HG03457 (cell line): ENCODE data around the gene MED12L.
"Not testable (repeated sequence)": the region's sequence is repeated elsewhere in the genome, so short reads cannot be mapped to it uniquely, and the experiment has no call there.

Source experiments
- ATAC-seq: cut with Tn5 transposase; IDR thresholded peaks from one replicate; pipeline ENCODE4 v1.9.1; 2021; ENCODE audit warnings: moderate number of reproducible peaks; ENCODE audit not compliant: unreplicated experiment

The MED12L gene

GRCh38 chr3:151085227-151085888 lies at the start of gene MED12L:
Gene MED12L (plus strand): TSS chr3:151085664. CDS start chr3:151086927, 1,263 bp downstream.
- peak; percentile 53 for ATAC-seq

DNA sequence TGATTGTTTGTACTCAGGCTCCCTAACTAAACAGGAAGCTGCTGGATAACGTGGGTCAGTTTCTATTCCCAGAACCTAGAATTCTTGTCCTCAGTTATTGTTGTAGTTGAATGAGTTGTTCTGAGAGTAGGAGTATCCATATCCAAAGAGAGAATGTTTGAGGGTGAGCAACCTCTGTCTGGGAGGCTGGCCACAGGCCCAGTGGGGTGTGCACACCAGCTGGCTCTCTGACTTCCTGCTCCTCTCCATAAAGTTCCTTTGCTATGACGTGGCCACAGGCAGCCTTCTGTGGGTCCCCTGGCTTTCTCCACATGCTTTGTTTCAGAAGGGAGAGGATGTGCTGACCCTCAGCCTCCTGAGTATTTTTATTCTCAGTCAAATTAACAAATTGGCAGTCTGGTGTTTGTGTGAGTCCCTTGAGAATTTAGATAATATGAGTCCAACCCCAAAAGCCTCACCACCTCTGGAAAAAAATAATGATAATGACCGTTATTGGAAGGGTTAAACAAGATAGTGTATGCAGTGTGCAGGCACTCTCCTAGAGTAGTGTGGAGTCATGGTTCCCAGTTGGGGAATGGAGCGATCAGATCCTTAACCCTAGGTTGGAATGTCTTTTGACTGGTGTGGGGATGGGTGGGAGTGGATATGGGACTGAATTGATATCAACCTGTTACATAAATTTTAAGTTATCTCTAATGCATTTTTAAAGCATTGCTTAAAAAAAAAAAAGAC lies 47.6 kb upstream of the MED12L start:
- no peak for ATAC-seq

DNA sequence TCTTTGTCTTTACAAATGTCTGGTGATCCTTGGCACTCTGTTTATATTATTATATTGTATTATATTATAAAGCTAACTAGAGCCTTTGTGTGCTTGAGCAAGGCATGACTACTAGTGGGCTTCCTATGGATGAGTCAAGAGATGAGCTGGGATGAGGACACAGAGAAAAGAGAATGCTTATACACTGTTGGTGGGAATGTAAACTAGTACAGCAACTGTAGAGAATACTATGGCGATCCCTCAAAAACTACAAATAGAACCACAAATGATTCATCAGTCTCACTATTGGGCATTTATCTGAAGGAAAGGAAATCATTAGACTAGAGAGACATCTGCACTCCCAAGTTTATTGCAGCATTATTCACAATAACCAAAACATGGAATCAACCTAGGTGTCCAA lies 40.8 kb upstream of the MED12L start:
- no peak for ATAC-seq

DNA sequence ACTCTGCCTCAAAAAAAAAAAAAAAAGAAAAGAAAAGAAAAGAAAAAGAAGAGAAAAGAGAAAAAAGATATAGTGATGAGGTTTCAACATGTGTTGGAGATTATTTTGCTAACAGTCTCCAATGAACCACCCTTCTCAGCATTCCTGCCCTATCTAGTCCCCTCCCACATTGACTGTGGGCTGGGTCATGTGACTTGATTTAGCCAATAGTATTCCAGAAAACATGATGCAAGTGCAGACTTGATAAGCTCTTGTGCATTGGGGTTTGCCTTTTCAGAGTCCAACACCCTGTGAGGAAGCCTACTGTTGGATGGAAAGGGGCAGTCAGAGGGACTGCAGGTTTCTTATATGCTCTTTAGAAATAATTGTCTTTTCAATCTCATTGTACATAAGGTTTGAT lies 37.8 kb upstream of the MED12L start:
- ATAC-seq, result no peak

- ATAC-seq, result no peak
Measured at GRCh38 chr3:151051533-151051932, 33.9 kb upstream of the MED12L start.

GRCh38 chr3:151052346-151052745 lies 33.1 kb upstream of the MED12L start:
- ATAC-seq, result no peak

- ATAC-seq, result no peak
Measured at GRCh38 chr3:151052756-151053155, 32.7 kb upstream of the MED12L start.

DNA sequence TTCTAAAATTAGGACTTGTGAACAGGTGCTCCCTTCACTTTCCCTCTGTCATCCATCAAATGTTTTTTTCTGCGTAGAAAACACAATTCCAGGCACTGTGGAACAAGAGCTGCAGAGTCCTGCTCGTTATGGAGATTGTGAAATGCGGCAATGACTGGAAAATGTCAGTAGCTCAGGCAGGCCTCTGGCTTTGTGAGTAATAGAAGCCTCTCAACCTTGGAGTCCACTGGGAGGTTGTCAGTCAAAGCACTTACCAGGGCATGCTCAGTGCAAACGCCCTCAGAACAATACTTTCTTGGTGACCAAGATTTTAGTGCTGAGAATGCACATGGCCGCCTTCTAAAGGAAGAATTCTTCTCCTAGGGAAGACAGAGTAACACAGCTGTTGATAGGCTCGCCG lies 26.7 kb upstream of the MED12L start:
- ATAC-seq, result no peak

DNA sequence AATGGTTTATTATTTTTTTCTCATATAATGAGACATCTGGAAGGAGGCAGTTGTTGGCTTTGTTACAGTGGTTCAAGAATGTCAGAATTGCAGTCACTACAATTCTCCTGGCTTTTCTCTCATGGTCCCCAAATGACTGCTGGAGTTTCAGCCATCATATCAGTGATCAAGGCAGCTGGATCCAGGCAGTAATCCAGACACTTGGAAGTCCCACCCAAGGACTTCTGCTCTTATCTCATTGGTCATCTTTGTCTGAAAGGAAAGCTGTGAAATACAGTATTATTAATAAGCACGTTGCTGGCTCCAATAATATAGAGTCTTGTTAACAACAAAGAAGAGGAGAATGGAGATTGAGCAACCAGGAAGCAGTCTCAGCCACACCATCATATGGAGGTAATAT lies 22.9 kb upstream of the MED12L start:
- no peak for ATAC-seq

- ATAC-seq, result no peak
Measured at GRCh38 chr3:151067158-151067557, 18.3 kb upstream of the MED12L start.

DNA sequence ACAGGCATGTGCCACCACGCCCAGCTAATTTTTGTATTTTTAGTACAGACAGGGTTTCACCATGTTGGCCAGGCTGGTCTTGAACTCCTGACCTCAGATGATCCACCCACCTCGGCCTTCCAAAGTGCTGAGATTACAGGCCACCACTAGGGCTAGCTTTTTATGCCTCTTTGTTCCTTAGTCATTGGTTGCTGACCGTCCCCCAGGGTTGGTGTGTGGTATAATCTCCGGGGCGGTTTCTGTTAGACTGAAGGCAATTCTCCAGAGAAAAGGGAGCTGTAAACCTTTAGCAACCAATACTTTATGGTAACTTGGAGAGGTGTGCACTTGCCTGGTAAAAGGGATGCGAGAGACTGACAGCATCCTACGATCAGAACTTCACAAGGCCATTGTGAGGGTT lies 12.6 kb upstream of the MED12L start:
- not testable (repeated sequence) for ATAC-seq

- ATAC-seq, result no peak
Measured at GRCh38 chr3:151074256-151074655, 11.2 kb upstream of the MED12L start.

GRCh38 chr3:151075869-151076562 lies 9.4 kb upstream of the MED12L start:
- no peak for ATAC-seq

DNA sequence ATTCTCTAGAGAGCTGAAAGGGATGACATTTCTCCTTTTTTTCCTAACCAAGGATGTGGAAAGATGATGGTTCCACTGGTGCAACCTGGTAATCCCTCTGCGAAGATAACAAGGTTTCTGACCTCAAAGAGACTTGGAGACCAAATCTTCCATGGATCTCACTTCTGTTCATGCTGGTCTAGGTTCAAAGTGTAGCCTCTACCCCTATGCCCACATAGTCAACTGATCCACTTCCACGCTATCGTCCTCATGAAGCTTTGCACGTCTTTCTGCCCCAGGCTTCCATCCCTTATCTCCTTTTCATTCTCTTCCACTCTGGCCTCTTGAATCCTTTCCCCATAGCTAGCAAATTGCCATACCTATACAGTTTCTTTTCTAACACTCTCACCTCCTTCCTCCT lies 8.8 kb upstream of the MED12L start:
- no peak for ATAC-seq

- ATAC-seq, result not testable (repeated sequence)
Measured at GRCh38 chr3:151081082-151081481, 4.4 kb upstream of the MED12L start.

- no peak for ATAC-seq
Measured at GRCh38 chr3:151082880-151083838, 2.3 kb upstream of the MED12L start.

- no peak for ATAC-seq
Measured at GRCh38 chr3:151084893-151085226, 604 bp upstream of the MED12L start.

DNA sequence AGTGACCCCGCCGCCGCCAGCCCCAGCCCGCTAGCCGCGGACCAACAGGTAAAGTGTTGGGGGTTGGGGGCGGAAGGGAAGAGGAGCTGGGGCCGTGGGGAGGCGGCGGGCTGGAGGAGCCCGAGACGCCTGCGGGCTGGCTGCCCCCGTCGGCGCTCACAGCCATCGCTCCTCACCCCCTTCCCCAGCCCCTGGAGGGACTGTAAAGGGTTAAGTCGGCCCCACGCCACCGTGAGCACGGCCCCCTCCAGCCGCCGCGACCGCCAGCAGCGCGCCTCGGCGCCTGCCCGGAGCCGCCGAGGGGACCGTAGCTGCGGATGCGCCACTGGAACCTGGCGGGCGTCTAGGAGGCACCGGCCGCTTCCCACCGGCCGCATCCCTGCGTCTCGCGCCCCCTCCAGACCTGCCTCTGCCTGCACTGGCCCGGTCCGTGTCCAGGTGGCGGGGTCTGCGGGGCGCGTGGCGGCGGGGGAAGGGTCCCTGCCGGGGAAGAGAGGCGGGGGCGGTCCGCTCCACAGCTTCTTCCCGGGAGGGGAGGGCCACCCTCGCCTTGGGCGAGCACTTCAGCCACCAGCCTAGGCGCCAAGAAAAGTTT lies 522 bp downstream of the MED12L start:
- peak; percentile 16 for ATAC-seq

GRCh38 chr3:151086484-151087456 lies 1.3 kb downstream of the MED12L start:
- ATAC-seq, result peak; percentile 75
